ENCODE data around the gene CCDC43.

DNA sequence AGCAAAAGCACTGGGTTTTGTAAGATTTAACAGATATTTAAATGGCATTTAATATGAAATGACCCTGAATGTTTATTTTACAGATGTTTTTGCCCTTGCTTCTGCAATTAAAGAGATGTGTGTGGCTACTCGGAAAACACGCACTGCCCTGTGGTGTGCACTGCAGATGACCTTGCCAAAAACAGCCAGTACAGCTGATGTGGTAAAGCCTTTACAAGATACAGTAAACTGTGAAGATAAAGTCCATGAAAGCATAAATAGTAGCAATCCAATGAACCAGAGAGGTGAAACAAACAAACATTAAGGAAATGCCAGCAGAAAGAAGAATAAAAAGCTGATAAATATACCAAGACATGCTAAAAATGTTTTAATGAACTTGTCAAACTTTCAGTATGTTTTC is 15.7 kb downstream of the CCDC43 start:
- no peak for TF ChIP-seq CTCF (conservative IDR thresholded peaks at IDR 0.05; ENCODE audit: low read depth, low read length)
- no peak for TF ChIP-seq EZH2 (IDR thresholded peaks at IDR 0.05; ENCODE audit: low read length, unreplicated experiment)
- no peak for TF ChIP-seq EZH2phosphoT487 (IDR thresholded peaks at IDR 0.05; ENCODE audit: borderline replicate concordance, low read length)

Data from PC-3 (cell line).